ENCODE results near the gene EIF4E2. TPM values are rescaled to one million over a fixed set of nuclear protein-coding genes. Genes with fewer than 3 reads are reported as not detected.

The EIF4E2 gene
- total RNA-seq, 2 experiments from 2014 or later, result 45.9 to 46.0 TPM

DNA sequence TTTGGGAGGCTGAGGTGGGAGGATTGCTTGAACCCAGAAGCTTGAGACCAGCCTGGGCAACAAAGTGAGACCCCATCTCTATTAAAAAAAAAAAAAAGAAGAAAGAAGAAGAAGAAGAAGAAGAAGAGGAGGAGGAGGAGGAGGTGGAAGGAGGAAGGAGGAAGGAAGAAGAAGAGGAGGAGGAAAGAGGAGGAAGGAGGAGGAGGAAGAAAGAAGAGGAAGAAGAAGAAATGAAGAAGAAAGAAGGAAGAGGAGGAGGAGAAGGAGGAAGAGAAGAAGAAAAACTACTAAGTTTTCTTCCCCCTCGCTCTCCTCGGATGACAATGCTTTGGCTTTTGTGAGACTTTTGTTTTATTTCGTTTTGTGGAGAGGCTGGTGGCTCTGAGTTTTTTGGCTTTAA lies 52.8 kb downstream of the EIF4E2 start:
- Histone ChIP-seq H3K27ac (ENCODE audit: low read depth in 1 of 2, low read length in 2 of 2) (no peak overlapping the region), H3K4me3 (ENCODE audit: low read length) (no peak overlapping the region), H3K9me3 (ENCODE audit: control insufficient read depth in 1 of 2, insufficient read depth in 1 of 2, low read length in 2 of 2) (no peaks in the 10 kb centered on the region), H3K4me1 (ENCODE audit: insufficient read depth, low read length) (peaks cover 9% of the 10 kb centered on the region), H3K27me3 (ENCODE audit: control insufficient read depth in 1 of 2, insufficient read depth in 2 of 2, low read length in 2 of 2) (no peaks in the 10 kb centered on the region), H3K36me3 (ENCODE audit: insufficient read depth, low read length) (no peaks in the 10 kb centered on the region)
- Mint-ChIP-seq H3K27me3 (no peaks in the 10 kb centered on the region), H3K4me1 (ENCODE audit: low read depth) (peaks cover 9% of the 10 kb centered on the region), H3K9me3 (no peaks in the 10 kb centered on the region), H3K36me3 (ENCODE audit: low read depth) (no peaks in the 10 kb centered on the region), H3K27ac (no peak overlapping the region), H3K4me3 (no peak overlapping the region)
- ChIA-PET CTCF (no interaction called here), POLR2A (no interaction called here)
- TF ChIP-seq, protein P1, sequence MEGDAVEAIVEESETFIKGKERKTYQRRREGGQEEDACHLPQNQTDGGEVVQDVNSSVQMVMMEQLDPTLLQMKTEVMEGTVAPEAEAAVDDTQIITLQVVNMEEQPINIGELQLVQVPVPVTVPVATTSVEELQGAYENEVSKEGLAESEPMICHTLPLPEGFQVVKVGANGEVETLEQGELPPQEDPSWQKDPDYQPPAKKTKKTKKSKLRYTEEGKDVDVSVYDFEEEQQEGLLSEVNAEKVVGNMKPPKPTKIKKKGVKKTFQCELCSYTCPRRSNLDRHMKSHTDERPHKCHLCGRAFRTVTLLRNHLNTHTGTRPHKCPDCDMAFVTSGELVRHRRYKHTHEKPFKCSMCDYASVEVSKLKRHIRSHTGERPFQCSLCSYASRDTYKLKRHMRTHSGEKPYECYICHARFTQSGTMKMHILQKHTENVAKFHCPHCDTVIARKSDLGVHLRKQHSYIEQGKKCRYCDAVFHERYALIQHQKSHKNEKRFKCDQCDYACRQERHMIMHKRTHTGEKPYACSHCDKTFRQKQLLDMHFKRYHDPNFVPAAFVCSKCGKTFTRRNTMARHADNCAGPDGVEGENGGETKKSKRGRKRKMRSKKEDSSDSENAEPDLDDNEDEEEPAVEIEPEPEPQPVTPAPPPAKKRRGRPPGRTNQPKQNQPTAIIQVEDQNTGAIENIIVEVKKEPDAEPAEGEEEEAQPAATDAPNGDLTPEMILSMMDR (IDR thresholded peaks at IDR 0.05), result no peak
- intact Hi-C loops (cut with DNase I, micrococcal nuclease), result no loop called here
- no peak for ATAC-seq (ENCODE audit: poor library complexity)
- no peak for DNase-seq

DNA sequence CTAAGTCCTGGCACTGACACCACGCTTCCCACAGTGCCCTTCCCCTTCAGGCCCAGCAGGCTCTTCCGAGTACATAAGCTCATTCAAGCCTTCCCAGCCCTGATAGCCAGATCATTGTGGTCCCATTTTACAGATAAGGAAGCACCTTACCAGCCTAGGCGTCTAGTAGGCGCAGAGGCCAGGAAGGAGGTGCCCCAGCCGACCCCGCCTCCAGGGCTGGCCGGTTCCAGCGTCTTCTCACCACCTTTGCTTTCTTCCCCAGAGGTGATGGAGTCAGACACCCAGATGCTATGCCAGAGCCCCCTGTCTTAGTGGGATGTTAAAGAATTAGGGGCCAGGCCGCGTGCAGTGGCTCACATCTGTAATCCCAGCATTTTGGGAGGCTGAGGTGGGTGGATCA lies 54.0 kb downstream of the EIF4E2 start:
- no peak overlapping the region for H3K4me3 ChIP-seq (ENCODE audit: low read length)
- no peak overlapping the region for H3K4me3 Mint-ChIP-seq
- no peaks in the 10 kb centered on the region for H3K27me3 Mint-ChIP-seq
- H3K27ac Mint-ChIP-seq, result no peak overlapping the region
- H3K4me1 Mint-ChIP-seq (ENCODE audit: low read depth), result peaks cover 9% of the 10 kb centered on the region
- H3K27ac ChIP-seq (ENCODE audit: low read depth in 1 of 2, low read length in 2 of 2), result no peak overlapping the region
- DNase-seq (no peak), ATAC-seq (ENCODE audit: poor library complexity) (no peak)
- intact Hi-C loops (cut with DNase I, micrococcal nuclease), result loop anchor here in 1 of 2 experiments (2.0 kb wide), 1 partner anchor 52 kb away; no protein-coding TSS in a partner anchor
- TF ChIP-seq, protein P1 (IDR thresholded peaks at IDR 0.05), result no peak
- H3K36me3 Mint-ChIP-seq (ENCODE audit: low read depth), result no peaks in the 10 kb centered on the region
- H3K9me3 ChIP-seq (ENCODE audit: control insufficient read depth in 1 of 2, insufficient read depth in 1 of 2, low read length in 2 of 2), result no peaks in the 10 kb centered on the region
- H3K9me3 Mint-ChIP-seq, result no peaks in the 10 kb centered on the region
- POLR2A ChIA-PET, result interaction anchor here (1.6 kb wide), 1 partner anchor 54 kb away, joined by 4 read pairs; the partner anchor contains the start of genes EIF4E2 and TIGD1
- CTCF ChIA-PET, result no interaction called here
- H3K4me1 ChIP-seq (ENCODE audit: insufficient read depth, low read length), result peaks cover 9% of the 10 kb centered on the region
- H3K27me3 ChIP-seq (ENCODE audit: control insufficient read depth in 1 of 2, insufficient read depth in 2 of 2, low read length in 2 of 2), result no peaks in the 10 kb centered on the region
- no peaks in the 10 kb centered on the region for H3K36me3 ChIP-seq (ENCODE audit: insufficient read depth, low read length)

DNA sequence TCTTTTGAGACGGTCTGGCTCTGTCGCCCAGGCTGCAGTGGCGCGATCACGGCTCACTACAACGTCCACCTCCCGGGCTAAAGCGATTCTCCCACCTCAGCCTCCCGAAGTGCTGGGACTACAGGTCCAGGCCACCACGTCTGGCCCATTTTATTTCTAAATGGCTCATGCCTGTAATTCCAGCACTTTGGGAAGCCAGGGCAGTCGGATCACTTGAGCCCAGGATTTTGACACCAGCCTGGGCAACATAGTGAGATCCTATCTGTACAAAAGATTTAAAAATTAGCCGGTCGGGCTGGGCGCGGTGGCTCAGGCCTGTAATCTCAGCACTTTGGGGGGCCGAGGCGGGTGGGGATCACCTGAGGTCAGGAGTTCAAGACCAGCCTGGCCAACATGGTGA lies 56.5 kb downstream of the EIF4E2 start:
- POLR2A ChIA-PET, result no interaction called here

More for the DNA sequence above, 56.5 kb downstream of the EIF4E2 start:
- peaks cover 9% of the 10 kb centered on the region for H3K4me1 Mint-ChIP-seq (ENCODE audit: low read depth)
- H3K27me3 ChIP-seq (ENCODE audit: control insufficient read depth in 1 of 2, insufficient read depth in 2 of 2, low read length in 2 of 2), result no peaks in the 10 kb centered on the region
- intact Hi-C loops (cut with DNase I, micrococcal nuclease), result loop anchor here (2.0 to 5.0 kb wide), 3 partner anchors 90 to 644 kb away; partner anchors contain the start of genes ATG16L1 (in 1 of the 2) and GIGYF2 (in 1 of the 2)
- CTCF ChIA-PET, result no interaction called here
- no peak overlapping the region for H3K4me3 ChIP-seq (ENCODE audit: low read length)
- H3K36me3 ChIP-seq (ENCODE audit: insufficient read depth, low read length), result no peaks in the 10 kb centered on the region
- H3K27ac ChIP-seq (ENCODE audit: low read depth in 1 of 2, low read length in 2 of 2), result no peak overlapping the region
- no peak for ATAC-seq (ENCODE audit: poor library complexity)
- no peak for DNase-seq
- H3K4me1 ChIP-seq (ENCODE audit: insufficient read depth, low read length), result peaks cover 14% of the 10 kb centered on the region
- H3K27me3 Mint-ChIP-seq, result no peaks in the 10 kb centered on the region
- no peak overlapping the region for H3K27ac Mint-ChIP-seq
- no peaks in the 10 kb centered on the region for H3K9me3 Mint-ChIP-seq
- H3K36me3 Mint-ChIP-seq (ENCODE audit: low read depth), result no peaks in the 10 kb centered on the region
- H3K9me3 ChIP-seq (ENCODE audit: control insufficient read depth in 1 of 2, insufficient read depth in 1 of 2, low read length in 2 of 2), result no peaks in the 10 kb centered on the region
- no peak overlapping the region for H3K4me3 Mint-ChIP-seq
- TF ChIP-seq, protein P1 (IDR thresholded peaks at IDR 0.05), result no peak
